Cerebellar nuclear complex (tissue), 1 donor: ENCODE data around the gene WDR76.

ENCODE experiments used
- DNase-seq, 2 experiments: peaks; one replicate each; lab custom pipeline; 2025; lab: John Stamatoyannopoulos, UW

WDR76 gene

DNA sequence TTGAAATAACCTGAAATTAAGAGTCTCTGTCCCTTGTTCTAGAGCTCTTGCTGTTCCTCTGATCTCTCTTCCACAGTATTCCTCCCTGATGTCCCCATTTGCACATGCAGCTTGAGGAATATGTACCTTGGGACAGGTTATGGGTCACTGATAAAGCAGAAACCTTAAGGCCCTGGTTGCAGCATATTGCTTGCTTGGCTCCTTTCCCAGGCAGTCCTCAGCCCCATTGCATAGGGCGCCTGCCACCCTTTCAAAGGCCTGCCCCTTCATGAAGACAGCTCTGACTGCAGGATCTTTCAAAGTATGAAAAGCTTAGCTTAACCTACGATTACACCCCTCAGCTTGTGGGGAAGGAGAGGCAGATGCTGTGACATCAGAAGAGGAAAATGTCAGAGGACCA, 51.6 kb downstream of the WDR76 start:
- DNase-seq = no peak

DNA sequence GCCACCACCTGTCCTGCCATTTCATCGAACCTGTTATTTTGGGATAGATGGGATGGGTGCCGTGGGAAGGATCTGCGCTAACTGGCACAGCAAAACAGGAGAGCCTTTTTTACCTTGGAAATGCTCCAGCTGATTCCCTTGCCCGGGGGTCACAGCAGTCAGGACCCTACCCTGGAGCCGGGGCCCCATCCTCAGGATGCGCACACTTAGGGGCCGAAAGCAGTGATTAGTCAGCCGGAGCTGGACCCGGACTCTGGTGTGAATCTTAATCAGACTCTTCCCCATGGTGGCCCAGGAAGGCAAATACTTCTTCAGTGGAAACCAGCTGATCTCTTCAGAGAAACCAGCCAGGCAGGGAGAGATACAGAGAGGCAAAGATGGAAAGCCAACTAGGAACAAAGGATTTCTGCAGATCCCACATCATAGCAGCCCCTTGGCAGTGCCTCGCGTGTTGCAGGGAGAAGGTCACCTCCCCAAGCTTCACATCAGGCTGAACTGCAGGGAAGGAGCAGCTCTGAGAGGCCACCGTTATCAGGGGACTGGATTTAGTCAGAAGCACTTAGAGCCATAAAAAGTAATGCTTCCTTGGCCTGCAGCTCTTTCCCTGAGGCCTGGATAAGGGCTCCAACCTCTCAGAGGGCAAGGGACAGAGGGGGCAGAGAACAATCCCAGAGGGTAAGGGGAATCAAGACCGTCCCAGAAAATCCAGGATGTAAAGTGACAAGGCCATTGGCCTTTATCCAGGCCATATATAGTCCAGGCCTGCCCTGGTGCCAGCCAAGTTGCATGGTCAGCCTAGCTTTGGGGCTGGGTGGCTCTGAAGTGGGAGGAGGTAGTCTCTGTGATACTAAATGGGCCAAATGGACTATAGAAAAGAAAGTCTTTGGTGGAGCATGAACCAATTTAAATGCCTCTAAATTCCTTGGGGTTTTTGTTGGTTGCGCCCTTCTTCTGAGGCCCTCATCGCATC, 52.9 kb downstream of the WDR76 start:
- no peak for DNase-seq

DNA sequence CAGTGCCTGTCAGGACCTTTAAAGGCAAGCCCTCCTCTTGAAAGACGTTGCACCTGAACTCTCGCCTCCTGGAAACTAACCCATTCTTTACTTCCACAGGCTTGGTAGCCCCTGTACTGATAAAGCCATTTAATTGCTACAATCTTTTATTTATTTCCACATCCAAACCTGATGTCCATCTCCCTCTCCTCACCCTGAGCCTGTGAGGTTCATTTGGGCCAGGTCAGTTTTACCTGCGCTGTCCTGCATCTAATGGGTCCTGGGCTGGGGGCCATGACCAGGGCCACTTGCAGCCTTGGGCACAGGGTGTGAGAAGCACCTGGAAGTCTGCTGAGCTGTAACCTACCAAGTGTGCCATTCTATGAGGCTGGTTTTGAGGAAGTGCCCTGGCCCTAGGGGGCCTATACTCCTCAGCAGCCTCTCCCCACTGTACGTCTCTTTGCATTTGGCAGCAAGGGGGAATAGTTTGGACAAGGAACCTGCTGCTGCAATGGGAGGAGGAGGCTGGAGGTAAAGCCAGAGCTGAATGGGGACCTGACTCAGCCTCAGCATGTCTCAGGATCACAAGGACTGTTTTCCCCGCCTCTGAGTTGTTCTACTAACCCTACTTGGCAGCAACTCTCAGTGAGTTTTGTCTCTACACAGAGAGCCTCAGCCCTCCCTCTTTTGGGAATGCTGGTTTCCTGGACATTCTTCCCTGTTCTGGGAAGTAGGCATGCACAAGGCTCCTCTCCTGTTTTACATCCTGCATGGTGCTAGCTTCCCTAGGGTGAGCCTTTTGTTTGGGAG, 53.8 kb downstream of the WDR76 start:
- no peak for DNase-seq

DNA sequence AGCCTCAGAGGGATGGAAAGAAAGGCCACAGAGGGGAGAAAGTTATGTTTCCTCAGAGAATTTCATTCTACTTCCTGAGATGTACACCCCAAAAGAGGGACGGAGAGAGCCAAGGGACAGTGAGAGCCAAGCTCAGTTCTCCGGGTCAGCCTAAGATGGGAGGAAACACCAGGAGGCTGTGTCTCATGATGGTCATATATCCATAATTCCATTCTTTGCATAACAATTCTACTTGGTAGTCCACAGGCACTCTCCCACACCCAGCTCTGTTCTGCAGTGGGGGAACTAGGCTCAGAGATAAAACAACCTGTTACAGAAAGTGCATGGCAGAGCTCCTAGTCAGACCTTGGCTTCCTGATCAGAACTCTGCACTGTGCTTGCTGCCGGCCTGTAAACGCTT, 54.4 kb downstream of the WDR76 start:
- DNase-seq = no peak

DNA sequence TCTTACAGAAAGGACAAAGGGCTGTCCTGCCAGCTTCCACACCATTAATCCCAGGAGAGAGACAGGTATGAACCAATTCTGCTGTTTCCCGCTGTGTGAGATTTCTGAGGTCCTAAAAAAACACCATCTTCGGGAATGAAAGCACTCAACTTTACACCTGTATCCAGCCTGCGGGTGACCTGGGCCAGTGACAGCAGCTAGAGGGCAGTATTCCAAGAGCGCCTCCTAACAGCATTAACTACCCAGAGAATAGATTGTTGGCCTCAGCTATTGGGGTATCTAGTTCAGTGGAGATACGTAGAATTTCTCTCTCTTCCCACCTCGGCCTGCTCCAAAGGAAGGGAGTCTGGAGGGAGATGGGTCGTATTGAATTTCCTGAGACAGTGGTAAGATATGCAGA, 55.1 kb downstream of the WDR76 start:
- DNase-seq = no peak

DNA sequence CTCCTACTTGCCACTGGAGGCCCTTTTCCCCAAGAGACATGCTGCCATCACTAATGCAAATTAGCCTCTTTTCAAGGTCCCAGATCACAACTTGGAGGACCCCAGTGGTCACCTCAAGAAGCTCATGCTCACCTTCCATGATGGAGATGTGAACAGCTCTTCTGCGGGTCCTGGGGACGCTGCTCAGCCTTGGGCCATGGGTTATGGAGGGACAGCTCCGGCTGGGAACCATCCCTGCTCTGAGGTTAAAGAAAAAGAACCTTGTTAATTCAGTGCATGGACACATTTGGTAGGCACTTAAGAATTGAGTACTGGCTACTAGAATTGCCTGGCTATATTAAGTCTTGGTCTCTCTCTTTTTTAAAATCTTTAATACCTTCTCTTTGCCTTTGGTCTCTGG, 56.8 kb downstream of the WDR76 start:
- DNase-seq = no peak

DNA sequence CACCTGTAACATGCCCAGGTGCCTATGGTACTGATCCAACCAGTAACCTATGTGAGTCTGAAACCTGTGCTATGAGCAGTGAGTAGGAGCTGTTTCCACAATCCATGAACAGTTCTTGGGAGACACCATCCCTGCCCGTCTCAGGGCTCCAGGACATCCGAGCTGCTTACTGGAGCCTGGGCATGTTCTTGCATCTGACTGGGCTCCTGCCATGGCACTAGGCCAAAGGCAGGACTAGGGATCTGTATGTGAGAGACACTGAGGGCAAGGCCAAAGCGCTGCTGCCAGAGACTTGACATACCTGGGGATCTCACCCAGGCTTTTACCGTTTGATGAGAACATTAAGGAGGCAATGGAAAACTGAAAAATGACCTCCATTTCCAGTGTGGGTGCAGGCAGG, 59.8 kb downstream of the WDR76 start:
- DNase-seq = no peak

DNA sequence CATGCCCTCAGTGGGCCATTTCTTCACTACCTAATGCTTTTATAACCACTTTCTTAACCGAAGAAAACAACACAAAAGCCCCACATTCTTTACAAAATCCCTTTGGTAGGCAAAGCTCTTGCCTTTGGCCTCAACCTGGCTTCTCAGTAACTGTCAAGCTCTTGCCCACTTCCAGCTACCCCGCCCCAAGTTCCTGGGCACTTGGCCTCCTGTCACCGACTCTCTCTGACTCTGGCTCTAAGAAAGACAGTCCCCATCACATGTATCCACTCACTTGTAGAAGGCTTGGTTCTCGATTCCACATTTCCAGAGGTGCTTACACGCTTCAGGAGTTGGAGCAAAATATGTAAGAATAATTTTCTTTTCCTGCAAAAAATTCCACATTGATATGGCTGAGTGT, 61.1 kb downstream of the WDR76 start:
- no peak for DNase-seq

DNA sequence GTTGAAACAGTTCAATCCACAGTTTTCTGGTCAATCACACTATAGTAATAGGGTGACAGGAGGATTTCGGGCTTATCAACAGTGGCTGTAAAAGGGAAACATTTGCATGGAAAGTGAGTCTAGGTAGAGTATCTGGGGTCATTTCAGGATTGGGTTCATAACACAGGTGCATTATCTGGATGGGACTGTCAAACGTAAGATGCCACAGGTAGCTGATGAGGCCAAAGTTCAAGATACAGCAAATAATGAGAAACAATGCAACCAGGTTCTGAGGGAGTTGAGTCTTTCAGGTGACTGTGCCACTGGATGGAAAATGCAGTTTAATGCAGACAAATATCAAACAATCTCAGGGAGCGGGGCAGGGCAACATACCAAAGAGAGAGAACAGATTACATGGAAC, 62.2 kb downstream of the WDR76 start:
- DNase-seq = no peak

DNA sequence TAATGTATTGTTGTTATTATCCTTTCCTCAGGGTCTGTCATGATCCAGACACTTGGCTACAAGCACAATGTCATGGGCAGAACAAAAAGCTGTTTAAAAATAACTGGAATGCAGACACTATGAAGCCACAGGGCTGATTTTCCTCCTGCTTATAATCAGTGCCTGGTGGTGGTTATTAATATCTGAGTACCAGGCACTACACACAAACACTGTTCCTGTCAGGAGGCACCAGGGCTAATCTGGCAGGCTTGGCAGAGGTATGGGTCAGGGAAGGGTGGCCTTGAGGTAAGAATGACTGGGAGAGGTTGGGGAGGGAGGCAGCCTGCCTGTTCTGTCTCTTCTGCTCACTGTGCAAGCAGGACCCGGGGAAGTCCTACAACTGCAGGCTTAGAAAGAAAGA, 67.2 kb downstream of the WDR76 start:
- DNase-seq = no peak

DNA sequence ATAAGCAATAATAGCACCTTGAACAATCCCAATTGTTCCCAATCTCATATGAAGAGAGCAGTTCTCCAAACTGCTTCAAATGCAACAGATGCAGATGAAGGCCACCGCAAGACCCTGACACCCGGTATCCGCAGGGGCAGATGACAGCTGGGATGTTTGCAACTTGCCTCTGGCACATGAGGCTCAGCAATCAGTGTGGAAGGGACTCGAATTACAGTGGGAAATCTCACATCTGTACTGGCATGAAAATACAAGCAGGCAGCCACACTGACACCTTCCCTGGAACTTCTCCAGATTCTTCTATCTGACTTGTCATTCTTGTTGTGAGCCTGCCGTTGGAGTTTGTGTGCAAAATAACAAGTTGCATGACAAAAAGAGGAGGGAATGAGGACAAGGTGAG, 68.8 kb downstream of the WDR76 start:
- DNase-seq = no peak

DNA sequence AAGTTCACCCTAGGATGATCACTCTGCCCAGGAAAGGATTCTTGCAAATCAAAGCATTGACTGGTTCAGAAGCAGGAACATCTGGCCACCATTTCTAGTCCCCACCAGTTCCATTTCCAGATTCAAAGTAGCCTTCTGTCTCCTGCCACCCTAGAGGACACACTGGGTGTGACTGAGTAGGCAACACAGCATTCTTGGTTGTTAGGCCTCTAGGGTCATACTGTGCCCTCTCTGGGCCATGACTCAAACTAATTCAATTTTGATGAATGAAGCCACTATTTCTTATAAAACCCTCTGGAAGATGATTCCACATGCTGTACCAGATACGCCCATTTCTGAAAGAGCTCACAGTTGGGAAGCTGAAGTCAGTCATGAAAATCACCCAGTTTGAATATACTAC, 69.7 kb downstream of the WDR76 start:
- no peak for DNase-seq

DNA sequence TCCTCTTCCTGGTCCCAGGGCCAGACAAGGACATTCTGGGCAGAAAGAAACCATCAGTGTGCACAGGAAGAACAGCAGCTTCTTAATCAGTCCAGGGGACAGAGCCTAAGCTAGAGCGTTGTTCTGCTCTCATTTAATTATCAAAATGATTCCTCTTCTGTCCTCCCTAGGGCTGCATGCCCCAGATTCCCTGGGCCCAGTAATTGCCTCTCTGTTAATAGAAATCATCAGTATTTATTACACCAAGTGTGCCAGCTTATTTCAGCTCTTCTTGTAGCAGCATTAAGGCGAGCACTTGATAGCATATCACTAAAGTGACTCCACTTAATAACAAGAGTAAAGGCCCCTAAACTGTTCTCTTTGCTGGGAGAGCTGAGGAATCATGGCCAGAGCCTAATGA, 72.1 kb downstream of the WDR76 start:
- DNase-seq = no peak

DNA sequence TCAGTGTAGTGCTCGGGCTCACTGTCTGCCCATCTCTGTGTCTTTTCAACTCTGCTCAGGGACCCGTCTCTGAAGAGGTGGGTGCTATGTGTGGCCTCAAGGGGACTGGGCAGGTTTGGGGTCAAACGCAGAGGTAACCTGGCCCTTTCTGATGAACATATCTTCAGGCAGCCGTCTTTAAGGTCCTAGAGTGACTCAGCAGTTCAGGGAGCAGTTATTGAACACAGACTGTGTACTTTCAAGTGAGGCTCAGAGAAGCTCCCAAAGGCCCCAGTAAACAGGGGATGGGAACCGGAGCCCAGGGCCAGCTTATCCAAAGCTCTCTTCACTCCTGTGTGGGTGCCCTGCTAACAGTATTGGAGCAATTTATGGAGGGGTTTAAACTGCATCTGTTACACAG, 73.1 kb downstream of the WDR76 start:
- no peak for DNase-seq

DNA sequence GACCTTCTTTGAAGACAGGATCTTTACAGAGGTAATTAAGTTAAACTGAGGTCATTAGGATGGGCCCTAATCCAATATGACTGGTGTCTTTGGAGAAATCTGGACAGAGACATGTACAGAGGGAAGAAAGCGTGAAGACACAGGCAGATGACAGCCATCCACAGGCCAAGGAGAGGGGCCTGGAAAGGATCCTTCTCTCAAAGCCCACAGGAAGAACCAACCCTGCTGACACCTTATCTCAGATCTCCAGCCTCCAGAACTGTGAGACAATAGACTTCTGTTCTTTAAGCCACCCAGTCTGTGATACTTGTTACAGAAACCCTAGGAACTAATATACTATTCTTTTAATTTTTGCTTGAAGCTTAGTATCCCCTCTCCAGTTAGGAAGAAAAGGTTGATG, 74.2 kb downstream of the WDR76 start:
- no peak for DNase-seq

DNA sequence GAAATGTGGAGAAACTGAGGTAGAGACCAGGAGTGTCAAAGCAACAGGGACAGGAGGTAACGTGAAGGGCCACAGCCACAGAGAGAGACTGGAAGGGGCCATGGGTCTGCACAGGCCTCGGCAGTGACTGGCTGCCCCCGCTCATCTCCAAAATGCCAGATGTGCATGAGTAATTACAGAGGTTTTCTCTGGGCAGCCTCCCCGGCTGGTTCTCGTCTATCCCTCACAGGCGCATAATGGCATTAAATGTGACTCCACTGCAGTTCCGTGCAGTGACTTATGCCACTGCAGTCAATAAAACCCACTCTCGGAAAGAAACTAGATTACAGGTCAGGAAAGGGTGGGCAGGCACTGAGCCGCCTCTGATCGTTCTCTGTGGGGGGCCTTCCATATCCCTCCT, 74.7 kb downstream of the WDR76 start:
- DNase-seq = no peak

DNA sequence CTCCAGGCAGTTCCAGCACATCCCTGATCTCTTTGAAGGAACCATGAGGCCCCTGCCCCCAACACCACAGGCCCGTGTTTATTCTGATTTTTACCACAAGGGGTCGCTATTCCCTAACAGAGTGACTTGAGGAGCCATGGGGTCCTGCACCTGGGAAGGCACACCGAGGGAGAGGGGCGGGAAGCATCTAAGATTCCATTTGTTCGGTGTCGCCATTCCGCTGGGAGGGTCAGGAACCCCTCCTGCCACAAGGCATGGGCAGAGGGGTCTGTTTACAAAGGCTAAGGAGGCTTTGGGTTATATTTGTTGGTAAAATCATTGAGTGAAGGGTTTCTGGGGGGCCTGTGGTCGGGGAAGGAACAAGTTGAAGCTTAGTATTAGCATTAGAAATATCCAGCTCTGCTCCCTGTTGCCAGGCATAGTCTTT, 77.1 kb downstream of the WDR76 start:
- no peak for DNase-seq

DNA sequence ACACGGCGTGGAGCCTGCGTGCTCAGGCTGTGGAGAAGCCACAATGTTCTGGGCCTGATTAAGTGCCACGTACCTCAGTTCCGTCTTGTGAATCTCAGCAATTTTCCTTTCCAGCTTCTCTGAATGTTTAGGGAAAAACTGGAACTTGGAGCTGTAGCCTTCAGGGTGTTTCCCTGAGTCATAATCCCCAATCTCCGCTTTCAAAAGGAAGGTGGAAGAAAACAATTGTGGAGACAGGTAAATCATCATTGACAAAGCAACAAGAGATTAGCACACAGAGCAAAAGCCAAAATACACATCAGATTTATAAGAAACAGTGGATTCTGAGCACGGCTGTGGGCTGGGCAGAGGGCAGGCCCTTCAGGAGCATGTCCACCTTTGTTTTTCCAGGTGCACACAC, 79.0 kb downstream of the WDR76 start:
- no peak for DNase-seq

DNA sequence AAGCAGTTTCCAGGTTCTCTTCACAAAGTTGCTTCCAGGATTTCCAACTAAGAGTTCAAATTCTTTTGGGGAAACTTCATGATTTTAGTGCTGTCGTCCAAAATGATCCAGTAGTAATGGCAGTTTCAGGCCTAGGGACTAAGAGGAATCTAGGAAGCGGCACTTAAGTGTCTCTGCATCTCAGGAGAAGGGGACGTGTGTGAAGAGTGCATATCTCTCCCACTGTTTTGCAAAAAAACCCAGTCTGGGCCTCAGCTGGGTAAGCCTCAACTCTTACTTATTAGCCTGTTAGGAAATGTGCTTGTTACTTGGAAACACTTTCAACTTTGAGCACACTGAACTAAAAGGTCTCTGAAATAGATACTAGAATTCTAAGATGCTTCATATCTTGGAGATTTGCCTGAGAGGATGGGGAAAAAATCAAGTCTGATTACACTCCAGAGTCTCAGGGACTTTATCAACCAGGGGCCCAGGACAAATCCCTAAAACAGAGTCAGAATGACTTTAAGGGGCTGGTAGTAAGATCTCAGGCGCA, 81.8 kb downstream of the WDR76 start:
- DNase-seq = no peak

DNA sequence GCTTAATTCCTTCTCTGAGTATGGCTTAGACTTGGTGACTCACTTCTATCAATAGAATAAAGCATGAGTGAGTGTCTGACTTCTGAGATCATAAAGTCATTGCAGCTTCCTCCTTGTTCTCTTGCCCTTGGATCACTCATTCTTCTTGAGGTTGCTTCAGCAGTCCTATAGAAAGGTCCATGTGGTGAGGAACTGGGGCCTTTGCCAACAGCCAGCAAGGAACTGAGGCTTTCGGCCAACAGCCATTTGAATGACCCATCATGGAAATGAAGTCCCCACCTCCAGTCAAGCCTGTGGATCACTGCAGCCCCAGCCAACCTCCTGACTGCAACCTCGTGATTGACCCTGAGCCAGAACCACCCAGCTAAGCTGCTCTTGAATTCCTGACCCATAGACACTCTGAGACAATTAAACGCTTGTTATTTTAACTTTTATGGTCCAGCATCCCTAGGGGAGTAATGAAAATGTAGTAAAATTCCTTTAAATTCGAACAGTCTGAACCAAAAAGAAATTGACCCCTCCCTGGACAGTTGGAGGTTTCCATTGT, 84.5 kb downstream of the WDR76 start:
- no peak for DNase-seq

DNA sequence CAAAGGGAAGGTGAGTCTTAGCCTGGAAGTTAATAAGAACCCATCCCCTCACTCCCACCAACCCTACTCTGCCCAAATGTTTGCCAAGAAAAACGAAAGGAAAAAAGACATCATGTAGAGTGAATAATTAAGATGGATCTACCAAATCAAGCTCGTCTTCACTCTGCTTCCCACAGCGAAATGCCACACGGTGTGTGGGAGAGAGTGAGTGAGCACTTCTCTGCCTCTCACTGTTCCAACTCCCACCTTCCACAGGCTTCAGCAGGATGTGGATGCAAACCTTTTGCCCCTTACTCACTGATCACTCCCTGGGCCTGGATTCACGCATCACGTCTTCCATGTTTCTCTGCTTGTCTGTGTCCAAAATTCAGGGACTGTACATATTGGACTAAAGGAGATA, 85.4 kb downstream of the WDR76 start:
- no peak for DNase-seq

DNA sequence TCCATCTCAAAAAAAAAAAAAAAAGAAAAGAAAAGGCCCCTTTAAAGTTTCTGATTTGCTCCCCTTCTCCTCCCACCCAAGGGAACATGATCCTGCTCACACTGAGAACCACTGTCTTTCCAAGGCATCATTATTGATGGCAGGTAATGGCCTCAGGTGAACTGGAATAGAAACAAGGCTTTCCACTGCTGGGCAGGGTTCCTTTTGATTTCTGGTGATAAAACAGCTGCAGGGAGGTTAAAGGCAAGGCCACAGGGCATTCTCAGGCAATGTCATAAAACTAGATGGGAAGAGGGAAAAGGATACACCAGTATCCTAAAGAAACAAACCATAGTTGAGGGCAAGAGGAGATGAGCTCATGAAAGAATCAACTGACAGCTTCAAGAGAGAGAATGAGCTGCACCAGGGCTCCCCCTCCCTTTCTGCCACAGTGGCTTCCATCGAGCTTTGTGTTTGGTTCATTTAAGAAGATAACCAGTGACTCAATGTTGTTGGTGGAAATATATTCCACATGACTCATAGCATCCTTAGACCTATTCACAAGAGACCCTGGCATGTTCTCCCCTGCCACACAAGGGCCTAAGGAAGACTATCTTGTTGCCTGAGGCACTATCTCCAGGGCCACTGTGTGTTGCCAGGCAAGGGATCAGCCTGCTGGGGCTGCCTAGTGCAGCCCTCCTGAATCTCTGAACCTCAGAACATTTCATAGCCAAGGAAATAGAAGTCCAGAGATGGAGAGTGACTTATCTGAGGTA, 86.4 kb downstream of the WDR76 start:
- no peak for DNase-seq
